SJCRH30 (cell line): Measurements from ENCODE around the gene RHOF. TPM values are rescaled to one million over a fixed set of nuclear protein-coding genes. Genes with fewer than 3 reads are reported as not detected.
A peak's percentile ranks its signal among the peaks of the same experiment; 100 is the strongest.
"Not testable (repeated sequence)": the region's sequence is repeated elsewhere in the genome, so short reads cannot be mapped to it uniquely, and the experiment has no call there.

Experiments
- DNase-seq, 2 experiments: peaks; one replicate each; pipeline ENCODE4 v3.0.0-alpha.2; 2015 to 2020
- H3K27ac ChIP-seq: fragments of 250-450 bp; sonication (Bioruptor Pico); 2 replicates; pipeline ENCODE4 v1.5.1; 2020; ENCODE audit warnings: mild to moderate bottlenecking, moderate library complexity
- H3K27me3 ChIP-seq: fragments of 250-450 bp; sonication (Bioruptor Pico); 2 replicates; pipeline ENCODE4 v1.5.1; 2020; ENCODE audit warnings: mild to moderate bottlenecking, moderate library complexity
- H3K36me3 ChIP-seq: fragments of 250-450 bp; sonication (Bioruptor Pico); 2 replicates; pipeline ENCODE4 v1.5.1; 2020; ENCODE audit warnings: mild to moderate bottlenecking, moderate library complexity
- H3K4me1 ChIP-seq: fragments of 250-450 bp; sonication (Bioruptor Pico); 2 replicates; pipeline ENCODE4 v1.5.1; 2020; ENCODE audit warnings: mild to moderate bottlenecking, moderate library complexity
- H3K4me3 ChIP-seq: fragments of 250-450 bp; sonication (Bioruptor Pico); 2 replicates; pipeline ENCODE4 v1.5.1; 2020; ENCODE audit warnings: mild to moderate bottlenecking, moderate library complexity
- H3K9me3 ChIP-seq: fragments of 250-450 bp; sonication (Bioruptor Pico); replicated peaks from 2 replicates; pipeline ENCODE4 v1.5.1; 2020; ENCODE audit warnings: mild to moderate bottlenecking, moderate library complexity
- total RNA-seq: library from RNA; depleted of rRNA; stranded (reverse); fragments of >200 nt; shearing (Covaris generic); gene quantifications from 2 replicates; pipeline ENCODE4 v1.2.3, GENCODE V29; 2014

RHOF gene
- total RNA-seq, 1 experiment from 2014 or later = 5.2 TPM

DNA sequence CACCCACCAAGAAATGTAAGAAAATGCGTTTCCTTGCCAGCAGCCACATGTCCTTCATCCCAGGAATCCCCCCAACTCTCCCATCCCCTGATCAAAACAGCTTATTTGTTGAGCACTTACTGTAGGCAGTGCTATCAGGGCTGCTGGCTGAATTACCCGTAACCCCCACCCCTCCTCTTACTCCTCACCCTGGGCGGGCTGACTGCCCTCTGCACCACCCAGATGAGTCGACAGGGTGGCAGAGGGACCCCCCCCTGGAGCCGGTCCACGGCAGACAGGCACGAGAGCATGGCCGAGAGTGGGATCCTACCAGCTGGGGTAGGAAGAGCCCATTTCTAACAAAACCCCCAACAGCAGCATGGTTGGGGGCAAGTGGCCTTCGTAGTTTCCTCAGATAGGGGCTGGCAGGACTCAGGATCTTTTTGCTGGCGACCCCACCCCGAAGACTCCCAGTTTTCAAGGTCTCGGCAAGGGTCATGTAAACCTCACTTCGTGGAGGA is 1.1 kb upstream of the RHOF start:
- Histone ChIP-seq H3K4me3 (no peak overlapping the region), H3K4me1 (peaks cover 50% of the 10 kb centered on the region), H3K27ac (no peak overlapping the region), H3K27me3 (no peaks in the 10 kb centered on the region), H3K9me3 (no peaks in the 10 kb centered on the region), H3K36me3 (peaks cover 9% of the 10 kb centered on the region)
- DNase-seq = no peak

DNA sequence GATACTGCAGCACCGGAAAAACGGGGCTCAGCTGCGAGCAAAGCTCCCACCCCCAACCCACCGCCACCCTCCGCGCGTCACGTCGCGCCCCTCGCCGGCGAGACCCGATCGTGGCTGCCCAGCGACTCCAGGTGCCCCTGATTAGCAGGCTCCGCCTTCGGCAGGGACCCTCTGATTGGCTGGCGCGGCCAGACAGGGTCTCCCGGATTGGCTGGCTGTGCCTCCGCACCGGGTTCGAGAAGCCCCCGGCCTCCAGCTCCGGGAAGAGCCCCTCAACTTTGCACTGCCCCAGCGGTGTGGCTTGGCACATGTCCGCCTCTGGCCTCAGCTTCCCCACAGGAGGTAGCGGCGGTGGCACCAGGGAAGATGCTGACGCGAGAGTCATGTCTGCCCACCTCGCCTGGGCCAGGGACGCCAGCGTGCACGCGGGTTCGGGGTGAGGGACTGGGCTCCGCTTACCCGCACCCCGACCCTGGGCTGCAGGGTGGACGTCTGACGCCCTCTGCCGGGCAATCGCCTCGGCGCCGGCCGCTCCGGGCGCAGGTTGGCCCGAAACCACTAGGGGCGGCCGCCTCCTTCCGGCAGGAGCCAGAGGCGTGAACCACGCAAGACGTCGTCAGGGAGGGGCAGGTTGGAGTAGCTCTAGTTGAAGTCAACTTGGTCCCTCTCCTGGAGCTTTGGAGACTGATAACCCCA is 498 bp upstream of the RHOF start:
- no peaks in the 10 kb centered on the region for H3K9me3 ChIP-seq
- H3K36me3 ChIP-seq = peaks cover 8% of the 10 kb centered on the region
- no peak for DNase-seq
- H3K27ac ChIP-seq = no peak overlapping the region
- no peaks in the 10 kb centered on the region for H3K27me3 ChIP-seq
- H3K4me1 ChIP-seq = peaks cover 46% of the 10 kb centered on the region
- no peak overlapping the region for H3K4me3 ChIP-seq

DNA sequence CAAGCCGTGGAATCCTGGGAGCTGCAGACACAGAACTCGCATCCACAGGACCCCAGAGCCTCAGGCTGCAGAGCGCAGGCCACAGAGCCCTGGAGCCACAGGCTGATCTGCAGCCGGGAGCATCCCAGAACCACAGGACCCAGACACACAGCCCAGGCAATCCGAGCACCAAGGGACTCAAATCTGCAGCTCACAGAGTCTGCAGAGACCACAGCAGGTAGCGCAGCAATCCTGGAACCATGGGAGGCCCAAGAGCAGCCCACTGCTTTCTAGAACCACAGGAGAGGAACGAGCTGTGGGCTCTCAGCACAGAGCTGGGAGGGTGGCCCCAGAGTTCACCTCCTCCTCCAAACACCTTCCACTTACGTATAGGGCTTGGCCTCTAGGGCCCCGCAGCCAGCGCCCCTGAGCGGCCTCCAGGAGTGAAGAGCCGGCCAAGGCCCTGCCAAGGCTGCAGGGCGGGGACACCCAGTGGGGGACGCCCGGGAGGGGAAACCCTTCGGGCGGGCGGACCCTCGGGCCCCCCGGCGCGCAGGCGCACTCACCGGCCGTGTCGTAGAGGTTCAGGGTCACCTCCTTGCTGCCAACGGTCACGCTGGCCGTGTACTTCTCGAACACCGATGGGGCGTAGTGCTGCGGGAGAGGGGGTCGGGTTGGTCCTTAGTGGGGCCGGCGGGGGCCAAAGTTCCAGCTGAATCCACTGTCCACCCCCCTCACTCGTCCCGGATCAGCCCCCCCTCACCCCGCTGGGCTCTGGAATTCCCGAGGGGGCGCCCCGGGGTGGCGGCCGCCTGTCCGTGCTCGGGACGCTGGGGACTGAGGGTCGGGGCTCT is 665 bp downstream of the RHOF start:
- Histone ChIP-seq H3K36me3 (peaks cover 7% of the 10 kb centered on the region), H3K4me3 (no peak overlapping the region), H3K4me1 (peaks cover 34% of the 10 kb centered on the region), H3K9me3 (no peaks in the 10 kb centered on the region), H3K27ac (no peak overlapping the region), H3K27me3 (no peaks in the 10 kb centered on the region)
- no peak for DNase-seq

DNA sequence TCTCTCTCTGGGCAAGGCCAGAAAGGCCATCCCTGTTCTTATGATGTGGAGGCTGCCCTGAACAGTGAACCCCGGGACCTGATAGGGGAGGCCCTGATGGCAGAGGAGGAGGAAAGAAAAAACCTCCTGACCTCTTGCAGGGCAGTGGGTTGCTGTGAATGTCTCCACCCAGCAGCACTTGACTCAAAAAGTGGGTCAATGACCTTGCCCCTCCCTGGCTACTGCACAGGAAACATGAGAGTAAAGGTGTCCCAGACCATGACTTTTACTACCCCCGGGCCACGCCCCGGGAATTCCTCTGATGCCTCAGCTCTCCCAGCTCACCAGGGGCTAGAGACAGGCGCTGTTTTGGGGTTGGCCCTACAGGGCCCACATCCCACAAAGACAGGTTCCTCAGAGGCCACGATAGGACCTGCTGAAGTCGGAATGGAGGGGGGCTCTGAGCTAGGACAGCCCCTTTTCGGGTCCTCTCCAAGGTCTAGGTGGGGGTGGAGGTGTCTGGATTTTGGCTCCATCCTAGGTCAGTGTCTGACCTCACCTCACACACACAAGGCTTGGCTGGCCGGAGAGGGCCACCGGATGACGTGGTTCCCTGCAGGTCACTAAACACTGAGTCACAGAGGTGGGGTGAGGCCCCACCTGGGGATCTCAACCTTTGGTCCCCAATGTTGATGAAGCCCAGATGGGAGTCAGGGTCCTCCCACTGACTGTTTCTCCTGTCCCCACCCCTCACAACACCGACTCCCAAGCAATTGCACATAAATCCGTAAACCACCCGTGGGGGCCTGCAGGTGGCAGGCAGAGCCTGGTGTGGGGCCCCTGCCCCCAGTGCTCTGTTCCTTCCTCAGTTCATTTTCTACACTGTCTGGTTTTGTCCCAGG is 1.6 kb downstream of the RHOF start:
- Histone ChIP-seq H3K36me3 (peaks cover 7% of the 10 kb centered on the region), H3K4me1 (peaks cover 25% of the 10 kb centered on the region), H3K27ac (no peak overlapping the region), H3K9me3 (no peaks in the 10 kb centered on the region), H3K4me3 (no peak overlapping the region), H3K27me3 (no peaks in the 10 kb centered on the region)
- no peak for DNase-seq

DNA sequence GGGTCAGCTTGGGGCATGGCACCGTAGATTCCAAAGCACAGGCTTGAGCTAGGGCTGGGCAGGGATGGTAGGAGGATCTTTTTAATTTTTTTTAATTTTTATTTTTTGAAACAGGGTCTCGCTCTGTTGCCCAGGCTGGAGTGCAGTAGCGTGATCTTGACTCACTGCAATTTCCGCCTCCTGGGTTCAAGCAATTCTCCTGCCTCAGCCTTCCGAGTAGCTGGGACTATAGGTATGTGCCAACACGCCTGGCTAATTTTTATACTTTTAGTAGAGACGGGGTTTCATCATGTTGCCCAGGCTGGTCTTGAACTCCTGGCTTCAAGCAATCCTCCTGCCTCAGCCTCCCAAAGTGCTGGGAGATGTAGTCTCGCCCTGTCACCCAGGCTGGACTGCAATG is 2.7 kb downstream of the RHOF start:
- H3K36me3 ChIP-seq, H3K9me3 ChIP-seq, H3K27ac ChIP-seq, H3K27me3 ChIP-seq, H3K4me3 ChIP-seq, DNase-seq: not testable (repeated sequence)
- H3K4me1 ChIP-seq = peaks cover 14% of the 10 kb centered on the region; the same call in 1 of the 2 replicates

DNA sequence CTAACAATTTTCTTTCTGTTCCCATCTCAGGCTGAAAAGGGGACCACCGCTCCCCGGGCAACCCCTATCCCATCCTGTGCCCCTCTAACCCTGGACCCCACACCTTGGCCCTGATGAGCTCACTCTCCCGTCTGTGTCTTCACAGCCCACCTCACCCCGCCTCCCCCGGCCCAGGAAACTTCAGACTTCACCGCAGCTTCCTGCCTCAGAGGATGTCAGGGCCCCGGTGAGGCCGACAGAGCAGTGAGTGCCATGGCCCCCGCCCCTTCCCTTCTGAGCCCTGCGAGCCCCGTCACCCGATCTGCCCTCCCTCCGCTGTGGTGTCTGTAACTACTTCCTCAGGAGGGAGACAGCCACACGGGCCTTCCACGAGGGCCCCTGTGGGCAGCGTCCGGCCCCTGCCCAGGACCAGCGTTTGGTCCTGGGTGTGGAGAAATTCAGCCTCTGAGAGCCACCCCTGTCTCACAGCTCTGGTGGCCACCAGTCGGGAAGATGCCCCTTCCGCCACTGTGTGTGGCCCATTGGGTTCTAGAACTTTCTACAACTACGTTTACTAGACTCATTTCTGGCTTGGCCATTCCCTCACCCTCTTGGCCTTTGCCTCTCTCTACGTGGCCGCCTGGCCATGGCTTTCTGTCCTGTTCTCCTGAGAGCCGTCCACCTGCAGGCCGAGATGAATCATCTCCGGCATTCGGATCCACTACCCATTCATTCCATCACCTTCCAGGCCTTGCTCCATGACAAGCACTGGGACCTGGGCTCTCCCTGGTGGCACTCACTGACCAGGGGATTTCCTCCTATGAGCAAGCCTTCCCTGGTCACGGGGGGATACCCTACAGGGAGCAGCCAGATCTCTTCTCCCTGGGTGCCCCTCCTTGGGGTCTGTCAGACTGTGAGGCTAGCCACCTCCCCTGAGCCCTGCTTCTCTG is 3.4 kb downstream of the RHOF start:
- Histone ChIP-seq H3K9me3 (no peaks in the 10 kb centered on the region), H3K4me3 (no peak overlapping the region), H3K27me3 (no peaks in the 10 kb centered on the region), H3K4me1 (peaks cover 7% of the 10 kb centered on the region; the same call in 1 of the 2 replicates), H3K36me3 (peaks cover 1% of the 10 kb centered on the region; the same call in 1 of the 2 replicates), H3K27ac (no peak overlapping the region)
- peak; percentile 67 to 68 for DNase-seq

DNA sequence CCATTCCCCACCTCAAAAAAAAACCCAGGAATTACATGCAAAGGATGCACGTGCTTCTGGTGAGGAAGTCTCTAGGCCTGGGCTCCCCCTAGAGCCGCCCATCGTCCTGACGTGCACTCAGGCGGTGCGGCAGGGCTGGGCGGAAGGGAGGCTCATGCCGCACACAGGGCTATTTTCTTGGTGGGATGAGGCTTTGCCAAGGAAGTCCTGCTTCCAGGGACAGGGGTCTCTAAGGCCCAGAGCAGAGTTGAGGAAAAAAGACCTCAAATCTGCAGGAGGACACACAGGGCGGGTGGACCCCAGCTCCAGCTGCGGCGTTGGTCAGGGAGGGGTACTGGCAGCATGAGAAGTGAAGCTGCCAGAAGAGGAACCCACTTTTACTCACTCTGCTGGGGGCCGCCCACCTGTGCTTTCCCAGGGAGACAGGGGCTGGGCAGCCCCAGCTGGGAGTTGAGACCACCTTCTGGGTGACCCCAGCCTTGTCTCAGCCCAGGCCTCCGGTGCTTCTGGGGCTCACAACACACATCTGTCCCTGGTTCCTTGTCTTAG is 4.2 kb downstream of the RHOF start:
- H3K9me3 ChIP-seq = no peaks in the 10 kb centered on the region
- H3K4me3 ChIP-seq = no peak overlapping the region
- H3K4me1 ChIP-seq = peaks cover 6% of the 10 kb centered on the region; the same call in 1 of the 2 replicates
- H3K27me3 ChIP-seq = no peaks in the 10 kb centered on the region
- no peak overlapping the region for H3K27ac ChIP-seq
- H3K36me3 ChIP-seq = no peaks in the 10 kb centered on the region
- DNase-seq = no peak

DNA sequence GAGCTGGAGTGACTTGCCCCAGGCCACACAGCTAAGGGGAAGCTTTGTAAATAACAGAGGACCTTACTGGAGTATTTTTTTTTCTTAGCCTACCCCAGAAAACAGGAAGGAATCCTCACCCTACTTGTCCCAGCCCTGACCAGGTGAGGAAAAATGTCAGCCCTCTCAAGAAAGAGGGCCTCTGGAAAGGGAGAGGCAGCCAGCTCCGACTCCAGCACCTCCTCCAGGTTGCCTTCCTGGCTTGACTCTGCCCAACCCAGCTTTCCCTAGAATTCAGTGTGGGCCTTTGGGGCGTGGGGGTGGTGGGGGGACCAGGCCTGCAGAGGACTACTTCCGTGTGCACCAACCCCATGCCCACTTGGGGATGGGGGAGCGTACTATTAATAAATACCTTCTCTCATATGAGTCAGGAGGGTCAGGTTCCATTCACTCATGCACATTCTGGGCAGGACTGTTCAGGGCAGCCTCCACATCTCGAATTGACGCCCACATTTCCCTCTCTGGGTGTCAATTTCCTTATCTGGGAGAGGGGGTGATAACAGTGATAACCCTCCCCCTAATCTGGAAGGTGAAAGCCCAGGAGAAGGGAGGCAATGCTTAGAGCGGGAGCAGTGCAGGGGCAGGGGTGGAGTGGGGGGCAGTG is 5.2 kb downstream of the RHOF start:
- Histone ChIP-seq H3K27me3 (no peaks in the 10 kb centered on the region), H3K9me3 (no peaks in the 10 kb centered on the region), H3K36me3 (no peaks in the 10 kb centered on the region), H3K4me1 (peaks cover 6% of the 10 kb centered on the region; the same call in 1 of the 2 replicates), H3K27ac (no peak overlapping the region), H3K4me3 (no peak overlapping the region)
- DNase-seq = no peak

DNA sequence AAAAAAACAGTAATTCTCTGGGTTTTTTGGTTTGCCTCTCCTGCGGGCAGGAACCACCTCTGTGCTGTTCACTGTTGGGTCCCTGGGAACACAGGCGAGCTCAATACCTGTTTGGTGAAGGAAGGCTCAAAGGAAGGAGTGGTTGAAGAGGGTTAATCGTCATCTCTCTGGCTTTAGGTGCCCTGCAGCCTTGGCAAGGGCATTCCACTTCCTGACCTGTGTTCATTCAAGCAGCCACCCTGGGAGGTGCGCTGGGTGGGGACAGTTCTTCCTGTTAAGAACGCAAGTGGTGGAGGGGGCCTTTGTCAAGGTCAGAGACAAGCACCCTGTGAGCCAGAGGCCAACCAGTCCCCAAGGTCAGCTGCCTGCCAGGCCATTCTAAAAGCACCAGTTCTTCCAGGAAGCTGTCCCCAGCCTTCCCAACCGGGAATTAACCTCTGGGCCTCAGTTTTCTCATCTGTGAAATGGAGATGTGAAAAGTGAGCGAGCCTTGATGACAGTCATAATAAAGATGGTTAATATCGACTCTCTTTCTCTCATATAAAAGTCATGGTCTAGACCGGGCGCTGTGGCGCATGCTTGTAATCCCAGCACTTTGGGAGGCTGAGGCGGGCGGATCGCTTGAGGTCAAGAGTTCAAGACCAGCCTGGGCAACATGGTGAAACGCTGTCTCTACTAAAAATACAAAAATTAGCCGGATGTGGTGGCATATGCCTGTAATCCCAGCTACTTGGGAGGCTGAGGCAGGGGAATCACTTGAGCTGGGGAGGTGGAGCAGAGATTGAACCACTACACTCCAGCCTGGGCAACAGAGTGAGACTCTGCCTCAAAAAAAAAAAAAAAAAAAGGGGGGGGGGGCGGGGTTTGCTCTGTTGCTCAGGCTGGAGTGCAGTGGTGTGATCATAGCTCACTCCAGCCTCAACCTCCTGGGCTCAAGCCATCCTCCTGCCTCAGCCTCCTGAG is 6.1 kb downstream of the RHOF start:
- no peak overlapping the region for H3K27ac ChIP-seq
- H3K4me1 ChIP-seq = peaks cover 11% of the 10 kb centered on the region
- no peaks in the 10 kb centered on the region for H3K9me3 ChIP-seq
- DNase-seq = no peak
- no peaks in the 10 kb centered on the region for H3K36me3 ChIP-seq
- no peaks in the 10 kb centered on the region for H3K27me3 ChIP-seq
- H3K4me3 ChIP-seq = no peak overlapping the region

DNA sequence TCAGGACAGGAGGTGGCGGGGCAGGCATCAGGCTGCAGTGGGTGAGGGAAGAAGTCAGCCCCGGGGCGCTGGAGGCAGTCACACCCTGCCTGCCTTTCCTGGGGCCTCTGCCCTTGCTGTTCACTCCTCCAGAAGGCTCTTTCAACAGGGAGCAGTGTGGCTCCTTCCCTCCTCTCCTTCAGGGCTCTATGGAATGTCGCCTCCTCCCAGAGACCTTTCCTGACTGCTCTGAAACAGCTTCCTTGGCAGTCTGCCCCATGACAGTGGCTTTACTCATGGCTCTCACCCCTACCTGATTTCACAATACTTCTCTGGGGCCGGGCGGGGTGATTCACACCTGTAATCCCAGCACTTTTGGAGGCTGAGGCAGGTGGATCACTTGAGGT is 7.1 kb downstream of the RHOF start:
- H3K27me3 ChIP-seq = no peaks in the 10 kb centered on the region
- H3K4me3 ChIP-seq = no peak overlapping the region
- H3K27ac ChIP-seq = no peak overlapping the region
- DNase-seq = no peak
- H3K9me3 ChIP-seq = no peaks in the 10 kb centered on the region
- no peaks in the 10 kb centered on the region for H3K36me3 ChIP-seq
- H3K4me1 ChIP-seq = peaks cover 20% of the 10 kb centered on the region

DNA sequence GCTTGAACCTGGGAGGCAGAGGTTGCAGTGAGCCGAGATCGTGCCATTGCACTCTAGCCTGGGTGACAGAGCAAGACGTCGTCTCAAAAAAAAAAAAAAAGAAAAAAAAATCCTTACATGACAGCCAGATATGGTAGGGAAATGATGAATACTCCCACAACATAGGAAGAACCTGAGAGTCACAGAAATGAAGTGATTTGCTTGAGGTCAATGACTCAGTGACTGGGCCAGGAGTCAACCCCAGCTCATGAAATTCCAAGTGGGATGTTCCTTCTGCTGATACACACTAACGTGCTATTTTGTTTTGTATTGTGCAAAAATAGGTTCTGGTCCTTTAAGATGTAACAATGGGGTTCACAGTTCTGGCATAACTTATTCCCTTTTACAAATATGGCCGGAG is 9.0 kb downstream of the RHOF start:
- no peaks in the 10 kb centered on the region for H3K36me3 ChIP-seq
- H3K27ac ChIP-seq = no peak overlapping the region
- no peak overlapping the region for H3K4me3 ChIP-seq
- no peaks in the 10 kb centered on the region for H3K9me3 ChIP-seq
- no peaks in the 10 kb centered on the region for H3K27me3 ChIP-seq
- no peak for DNase-seq
- peaks cover 18% of the 10 kb centered on the region for H3K4me1 ChIP-seq

DNA sequence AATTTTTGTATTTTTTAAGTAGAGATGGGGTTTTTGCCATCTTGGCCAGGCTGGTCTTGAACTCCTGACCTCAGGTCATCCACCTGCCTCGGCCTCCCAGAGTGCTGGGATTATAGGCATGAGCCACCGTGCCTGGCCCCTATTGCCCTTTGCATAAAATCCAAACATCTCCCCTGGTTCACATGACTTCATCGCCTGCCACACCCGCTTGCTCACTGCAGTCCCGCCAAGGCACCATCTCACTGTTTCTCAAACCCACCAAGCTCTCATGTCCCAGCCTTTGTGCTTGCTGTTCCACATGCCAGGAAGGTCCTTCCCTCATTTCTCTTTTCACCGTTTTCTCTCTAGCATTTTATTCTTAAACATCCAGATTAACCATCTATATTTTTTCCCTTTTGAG is 9.7 kb downstream of the RHOF start:
- Histone ChIP-seq H3K4me1 (peaks cover 18% of the 10 kb centered on the region), H3K9me3 (no peaks in the 10 kb centered on the region), H3K36me3 (no peaks in the 10 kb centered on the region), H3K27ac (no peak overlapping the region), H3K27me3 (no peaks in the 10 kb centered on the region), H3K4me3 (no peak overlapping the region)
- DNase-seq = no peak
